ENCODE results near the gene RIPPLY3.
"Not testable (repeated sequence)": the region's sequence is repeated elsewhere in the genome, so short reads cannot be mapped to it uniquely, and the experiment has no call there.

Gene RIPPLY3

GRCh38 chr21:37001441-37001840, 5.1 kb upstream of the RIPPLY3 start:
- H3K9ac ChIP-seq (ENCODE audit: low read depth, low read length), result no peak overlapping the region
- no peaks in the 10 kb centered on the region for H3K9me3 ChIP-seq (ENCODE audit: insufficient read depth, low read depth, low read length)
- H3K27ac ChIP-seq (ENCODE audit: low read length), result no peak overlapping the region

GRCh38 chr21:37002851-37003250, 3.7 kb upstream of the RIPPLY3 start:
- H3K4me1 ChIP-seq (ENCODE audit: insufficient read depth, low read length); H3K36me3 ChIP-seq (ENCODE audit: insufficient read depth, low read depth, low read length); H3K27ac ChIP-seq (ENCODE audit: low read length); H3K9me3 ChIP-seq (ENCODE audit: insufficient read depth, low read depth, low read length); H3K4me3 ChIP-seq (ENCODE audit: low read length); H3K9ac ChIP-seq (ENCODE audit: low read depth, low read length): not testable (repeated sequence)
- peaks cover 35% of the 10 kb centered on the region for H3K27me3 ChIP-seq (ENCODE audit: insufficient read depth, low read length)

More at GRCh38 chr21:37001441-37001840, 5.1 kb upstream of the RIPPLY3 start:
- H3K27me3 ChIP-seq (ENCODE audit: insufficient read depth, low read length), result peaks cover 21% of the 10 kb centered on the region
- H3K4me3 ChIP-seq (ENCODE audit: low read length), result no peak overlapping the region
- no peaks in the 10 kb centered on the region for H3K36me3 ChIP-seq (ENCODE audit: insufficient read depth, low read depth, low read length)
- H3K4me1 ChIP-seq (ENCODE audit: insufficient read depth, low read length), result peaks cover 6% of the 10 kb centered on the region; the same call in 1 of the 2 replicates

GRCh38 chr21:37003917-37004316, 2.6 kb upstream of the RIPPLY3 start:
- H3K9me3 ChIP-seq (ENCODE audit: insufficient read depth, low read depth, low read length); H3K4me3 ChIP-seq (ENCODE audit: low read length); H3K4me1 ChIP-seq (ENCODE audit: insufficient read depth, low read length); H3K9ac ChIP-seq (ENCODE audit: low read depth, low read length); H3K36me3 ChIP-seq (ENCODE audit: insufficient read depth, low read depth, low read length); H3K27ac ChIP-seq (ENCODE audit: low read length): not testable (repeated sequence)
- peaks cover 46% of the 10 kb centered on the region for H3K27me3 ChIP-seq (ENCODE audit: insufficient read depth, low read length)

GRCh38 chr21:37005548-37006485, 685 bp upstream of the RIPPLY3 start:
- no peak overlapping the region; the same call in 1 of the 2 replicates for H3K9ac ChIP-seq (ENCODE audit: low read depth, low read length)

GRCh38 chr21:37008724-37009123, 2.2 kb downstream of the RIPPLY3 start:
- Histone ChIP-seq H3K27ac (ENCODE audit: low read length) (no peak overlapping the region), H3K4me3 (ENCODE audit: low read length) (no peak overlapping the region), H3K4me1 (ENCODE audit: insufficient read depth, low read length) (no peaks in the 10 kb centered on the region), H3K9ac (ENCODE audit: low read depth, low read length) (no peak overlapping the region), H3K36me3 (ENCODE audit: insufficient read depth, low read depth, low read length) (no peaks in the 10 kb centered on the region), H3K9me3 (ENCODE audit: insufficient read depth, low read depth, low read length) (no peaks in the 10 kb centered on the region), H3K27me3 (ENCODE audit: insufficient read depth, low read length) (peaks cover 55% of the 10 kb centered on the region)

More at GRCh38 chr21:37005548-37006485, 685 bp upstream of the RIPPLY3 start:
- peaks cover 6% of the 10 kb centered on the region; the same call in 1 of the 2 replicates for H3K4me1 ChIP-seq (ENCODE audit: insufficient read depth, low read length)
- H3K27me3 ChIP-seq (ENCODE audit: insufficient read depth, low read length), result peaks cover 55% of the 10 kb centered on the region
- H3K4me3 ChIP-seq (ENCODE audit: low read length), result peak overlapping the region; percentile 72
- no peaks in the 10 kb centered on the region for H3K9me3 ChIP-seq (ENCODE audit: insufficient read depth, low read depth, low read length)
- H3K27ac ChIP-seq (ENCODE audit: low read length), result no peak overlapping the region
- no peaks in the 10 kb centered on the region for H3K36me3 ChIP-seq (ENCODE audit: insufficient read depth, low read depth, low read length)

- no peaks in the 10 kb centered on the region for H3K9me3 ChIP-seq (ENCODE audit: insufficient read depth, low read depth, low read length)
- H3K27ac ChIP-seq (ENCODE audit: low read length), result no peak overlapping the region
- H3K36me3 ChIP-seq (ENCODE audit: insufficient read depth, low read depth, low read length), result no peaks in the 10 kb centered on the region
- no peaks in the 10 kb centered on the region for H3K4me1 ChIP-seq (ENCODE audit: insufficient read depth, low read length)
- no peak overlapping the region for H3K9ac ChIP-seq (ENCODE audit: low read depth, low read length)
- H3K27me3 ChIP-seq (ENCODE audit: insufficient read depth, low read length), result peaks cover 50% of the 10 kb centered on the region
- peak overlapping the region; percentile 38; the same call in 1 of the 2 replicates for H3K4me3 ChIP-seq (ENCODE audit: low read length)
Measured at GRCh38 chr21:37009740-37010341, 3.3 kb downstream of the RIPPLY3 start.

GRCh38 chr21:37017951-37018679, 11.6 kb downstream of the RIPPLY3 start:
- Histone ChIP-seq H3K4me3 (ENCODE audit: low read length) (no peak overlapping the region), H3K4me1 (ENCODE audit: insufficient read depth, low read length) (no peaks in the 10 kb centered on the region), H3K27ac (ENCODE audit: low read length) (no peak overlapping the region), H3K9ac (ENCODE audit: low read depth, low read length) (no peak overlapping the region), H3K36me3 (ENCODE audit: insufficient read depth, low read depth, low read length) (no peaks in the 10 kb centered on the region), H3K27me3 (ENCODE audit: insufficient read depth, low read length) (no peaks in the 10 kb centered on the region), H3K9me3 (ENCODE audit: insufficient read depth, low read depth, low read length) (no peaks in the 10 kb centered on the region)

GRCh38 chr21:37026499-37026898, 20.0 kb downstream of the RIPPLY3 start:
- Histone ChIP-seq H3K9me3 (ENCODE audit: insufficient read depth, low read depth, low read length) (no peaks in the 10 kb centered on the region), H3K27ac (ENCODE audit: low read length) (no peak overlapping the region), H3K9ac (ENCODE audit: low read depth, low read length) (no peak overlapping the region), H3K36me3 (ENCODE audit: insufficient read depth, low read depth, low read length) (no peaks in the 10 kb centered on the region), H3K4me1 (ENCODE audit: insufficient read depth, low read length) (no peaks in the 10 kb centered on the region), H3K4me3 (ENCODE audit: low read length) (no peak overlapping the region), H3K27me3 (ENCODE audit: insufficient read depth, low read length) (no peaks in the 10 kb centered on the region)

GRCh38 chr21:37028570-37028969, 22.1 kb downstream of the RIPPLY3 start:
- H3K4me3 ChIP-seq (ENCODE audit: low read length), result no peak overlapping the region
- H3K9me3 ChIP-seq (ENCODE audit: insufficient read depth, low read depth, low read length), result no peaks in the 10 kb centered on the region
- H3K36me3 ChIP-seq (ENCODE audit: insufficient read depth, low read depth, low read length), result no peaks in the 10 kb centered on the region
- H3K4me1 ChIP-seq (ENCODE audit: insufficient read depth, low read length), result no peaks in the 10 kb centered on the region
- no peak overlapping the region for H3K27ac ChIP-seq (ENCODE audit: low read length)
- H3K27me3 ChIP-seq (ENCODE audit: insufficient read depth, low read length), result no peaks in the 10 kb centered on the region
- no peak overlapping the region for H3K9ac ChIP-seq (ENCODE audit: low read depth, low read length)

- Histone ChIP-seq H3K27me3 (ENCODE audit: insufficient read depth, low read length) (no peaks in the 10 kb centered on the region), H3K4me1 (ENCODE audit: insufficient read depth, low read length) (no peaks in the 10 kb centered on the region), H3K9me3 (ENCODE audit: insufficient read depth, low read depth, low read length) (no peaks in the 10 kb centered on the region), H3K36me3 (ENCODE audit: insufficient read depth, low read depth, low read length) (no peaks in the 10 kb centered on the region), H3K4me3 (ENCODE audit: low read length) (no peak overlapping the region), H3K9ac (ENCODE audit: low read depth, low read length) (no peak overlapping the region), H3K27ac (ENCODE audit: low read length) (no peak overlapping the region)
Measured at GRCh38 chr21:37030864-37031263, 24.4 kb downstream of the RIPPLY3 start.

GRCh38 chr21:37032293-37032692, 25.8 kb downstream of the RIPPLY3 start:
- Histone ChIP-seq H3K4me3 (ENCODE audit: low read length) (no peak overlapping the region), H3K4me1 (ENCODE audit: insufficient read depth, low read length) (no peaks in the 10 kb centered on the region), H3K27me3 (ENCODE audit: insufficient read depth, low read length) (peaks cover 13% of the 10 kb centered on the region), H3K27ac (ENCODE audit: low read length) (no peak overlapping the region), H3K9me3 (ENCODE audit: insufficient read depth, low read depth, low read length) (no peaks in the 10 kb centered on the region), H3K36me3 (ENCODE audit: insufficient read depth, low read depth, low read length) (no peaks in the 10 kb centered on the region), H3K9ac (ENCODE audit: low read depth, low read length) (no peak overlapping the region)

All from iPS-20b (cell line).